ENCODE measurements around the gene FMNL2. TPM values are rescaled to one million over a fixed set of nuclear protein-coding genes. Genes with fewer than 3 reads are reported as not detected.

FMNL2 gene
- total and polyA plus RNA-seq, 2 of the 4 experiments (the other 2 are of a cell fraction) = 10.9 to 11.4 TPM

DNA sequence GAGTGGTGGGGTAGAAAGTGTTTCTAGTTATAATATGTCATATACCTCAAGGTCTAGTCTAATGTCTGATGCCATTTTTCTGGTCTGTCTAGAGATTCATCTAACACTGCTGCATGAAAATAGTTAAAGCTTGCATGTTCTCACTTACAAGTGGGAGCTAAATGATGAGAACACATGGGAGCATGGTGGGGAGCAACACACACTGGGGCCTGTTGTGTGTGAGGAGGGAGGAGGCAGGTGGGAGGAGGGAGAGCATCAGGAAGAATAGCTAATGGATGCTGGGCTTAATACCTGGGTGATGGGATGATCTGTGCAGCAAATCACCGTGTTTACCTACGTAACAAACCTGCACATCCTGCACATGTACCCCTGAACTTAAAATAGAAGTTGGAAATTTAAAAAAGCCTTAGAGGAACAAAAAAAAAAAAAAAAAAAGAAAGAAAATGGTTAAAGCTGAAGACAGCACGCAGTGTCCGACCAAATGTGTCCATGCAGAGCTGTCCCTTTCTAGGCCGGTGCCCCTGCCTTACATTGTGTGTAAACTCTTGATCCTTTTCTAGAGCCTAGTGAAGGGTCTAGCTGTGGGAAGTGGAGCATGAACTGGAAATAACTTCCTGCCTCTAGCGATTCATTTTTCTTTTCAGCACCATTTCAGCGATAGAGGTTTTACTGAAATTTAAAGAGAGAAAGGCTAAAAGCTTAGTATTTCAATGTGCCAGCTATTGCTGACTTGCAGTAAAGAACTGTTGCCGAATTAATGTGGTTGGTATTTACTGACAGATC, 94.0 kb downstream of the FMNL2 start:
- H2BK15ac ChIP-seq (ENCODE audit: low read depth, low read length) = no peak overlapping the region
- BruUV-seq (replicated peaks) = no TSS peak
- no CpG with 5 or more reads among the region's 8 CpGs for WGBS, 2 experiments (ENCODE audit: extremely low coverage in 2 of 2, insufficient read length in 1 of 2)
- H3K4me3 ChIP-seq (ENCODE audit: insufficient read depth, low read depth, low read length) = no peak overlapping the region
- H3K79me1 ChIP-seq (ENCODE audit: low read depth in 1 of 2, low read length in 2 of 2) = peaks cover 29 to 35% of the 10 kb centered on the region in 2 experiments
- H3K36me3 ChIP-seq (ENCODE audit: control insufficient read depth, insufficient read depth, low read length) = no peaks in the 10 kb centered on the region
- H4K5ac ChIP-seq (ENCODE audit: low read depth, low read length) = no peak overlapping the region
- no peak overlapping the region for H3K56ac ChIP-seq (ENCODE audit: extremely low read depth, insufficient read depth, low read length)
- H4K20me1 ChIP-seq (ENCODE audit: insufficient read depth, low read length) = no peaks in the 10 kb centered on the region
- H3K18ac ChIP-seq (ENCODE audit: low read depth, low read length) = no peak overlapping the region
- H3K14ac ChIP-seq (replicated peaks; ENCODE audit: low read depth, low read length) = no peak overlapping the region
- ChIA-PET CTCF (interaction anchor here (0.7 kb wide), 1 partner anchor 51 kb away, joined by 3 read pairs; no protein-coding TSS in a partner anchor), POLR2A (ENCODE audit: unreplicated experiment) (no interaction called here)
- no peak overlapping the region for H3K23ac ChIP-seq (ENCODE audit: low read depth, low read length)
- no peak overlapping the region for H2BK5ac ChIP-seq (ENCODE audit: low read depth, low read length, poor library complexity, severe bottlenecking)
- H3K9me1 ChIP-seq (ENCODE audit: insufficient read depth, low read length) = no peaks in the 10 kb centered on the region
- peaks cover 2% of the 10 kb centered on the region; the same call in 1 of the 2 replicates for H3K4me1 ChIP-seq (ENCODE audit: control insufficient read depth, insufficient read depth, low read length)
- no peak overlapping the region for H3K27ac ChIP-seq (ENCODE audit: insufficient read depth, low read length)
- no peak overlapping the region for H3K4ac ChIP-seq (ENCODE audit: low read depth, low read length)
- no peak overlapping the region for H2BK20ac ChIP-seq (ENCODE audit: low read depth, low read length)
- dilution Hi-C loops (cut with HindIII; ENCODE audit: low sequenced_read_pairs, unreplicated experiment) = no loop called here
- ATAC-seq (ENCODE audit: low read depth) (no peak), DNase-seq (no peak)
- no peak overlapping the region for H4K8ac ChIP-seq (ENCODE audit: low read depth in 2 of 2, low read length in 2 of 2)
- no peak overlapping the region for H3K9ac ChIP-seq (ENCODE audit: low read depth, low read length)
- H3K27me3 ChIP-seq (ENCODE audit: control insufficient read depth, insufficient read depth, low read length) = no peaks in the 10 kb centered on the region
- intact Hi-C loops (cut with micrococcal nuclease) = loop anchor here (1.0 kb wide), 1 partner anchor 7 kb away; no protein-coding TSS in a partner anchor
- no peak overlapping the region for H4K91ac ChIP-seq (ENCODE audit: insufficient read depth, low read depth, low read length)
- no peak overlapping the region for H2AK5ac ChIP-seq (ENCODE audit: low read depth, low read length)
- no peak overlapping the region for H2AFZ ChIP-seq (replicated peaks; ENCODE audit: low read length, poor library complexity)
- H2BK120ac ChIP-seq (ENCODE audit: low read depth, low read length) = no peak overlapping the region
- H3K4me2 ChIP-seq (ENCODE audit: low read depth, low read length) = no peak overlapping the region
- no peaks in the 10 kb centered on the region for H3K9me3 ChIP-seq (ENCODE audit: control insufficient read depth, insufficient read depth, low read length)
- no peak for TF ChIP-seq SMC3 (IDR thresholded peaks at IDR 0.05; ENCODE audit: low read depth, low read length)
- no peak for TF ChIP-seq NFE2L2 (IDR thresholded peaks at IDR 0.05; ENCODE audit: low read depth, low read length)
- TF ChIP-seq RAD21 (IDR thresholded peaks at IDR 0.05; ENCODE audit: low read length) = no peak
- TF ChIP-seq, protein P1, sequence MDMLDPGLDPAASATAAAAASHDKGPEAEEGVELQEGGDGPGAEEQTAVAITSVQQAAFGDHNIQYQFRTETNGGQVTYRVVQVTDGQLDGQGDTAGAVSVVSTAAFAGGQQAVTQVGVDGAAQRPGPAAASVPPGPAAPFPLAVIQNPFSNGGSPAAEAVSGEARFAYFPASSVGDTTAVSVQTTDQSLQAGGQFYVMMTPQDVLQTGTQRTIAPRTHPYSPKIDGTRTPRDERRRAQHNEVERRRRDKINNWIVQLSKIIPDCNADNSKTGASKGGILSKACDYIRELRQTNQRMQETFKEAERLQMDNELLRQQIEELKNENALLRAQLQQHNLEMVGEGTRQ (IDR thresholded peaks at IDR 0.05; ENCODE audit: low read depth, low read length) = no peak
- no peak for TF ChIP-seq MXI1 (IDR thresholded peaks at IDR 0.05; ENCODE audit: borderline replicate concordance, low read depth, low read length)
- no peak for TF ChIP-seq RFX5 (IDR thresholded peaks at IDR 0.05; ENCODE audit: low read depth, low read length)
- TF ChIP-seq, protein P2, sequence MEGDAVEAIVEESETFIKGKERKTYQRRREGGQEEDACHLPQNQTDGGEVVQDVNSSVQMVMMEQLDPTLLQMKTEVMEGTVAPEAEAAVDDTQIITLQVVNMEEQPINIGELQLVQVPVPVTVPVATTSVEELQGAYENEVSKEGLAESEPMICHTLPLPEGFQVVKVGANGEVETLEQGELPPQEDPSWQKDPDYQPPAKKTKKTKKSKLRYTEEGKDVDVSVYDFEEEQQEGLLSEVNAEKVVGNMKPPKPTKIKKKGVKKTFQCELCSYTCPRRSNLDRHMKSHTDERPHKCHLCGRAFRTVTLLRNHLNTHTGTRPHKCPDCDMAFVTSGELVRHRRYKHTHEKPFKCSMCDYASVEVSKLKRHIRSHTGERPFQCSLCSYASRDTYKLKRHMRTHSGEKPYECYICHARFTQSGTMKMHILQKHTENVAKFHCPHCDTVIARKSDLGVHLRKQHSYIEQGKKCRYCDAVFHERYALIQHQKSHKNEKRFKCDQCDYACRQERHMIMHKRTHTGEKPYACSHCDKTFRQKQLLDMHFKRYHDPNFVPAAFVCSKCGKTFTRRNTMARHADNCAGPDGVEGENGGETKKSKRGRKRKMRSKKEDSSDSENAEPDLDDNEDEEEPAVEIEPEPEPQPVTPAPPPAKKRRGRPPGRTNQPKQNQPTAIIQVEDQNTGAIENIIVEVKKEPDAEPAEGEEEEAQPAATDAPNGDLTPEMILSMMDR (conservative IDR thresholded peaks at IDR 0.05; ENCODE audit: low read depth, low read length) = no peak
- TF ChIP-seq FOS (IDR thresholded peaks at IDR 0.05; ENCODE audit: low read depth, low read length) = no peak
- no peak for TF ChIP-seq MAZ (IDR thresholded peaks at IDR 0.05; ENCODE audit: borderline replicate concordance, low read depth, low read length)
- TF ChIP-seq, protein P3, sequence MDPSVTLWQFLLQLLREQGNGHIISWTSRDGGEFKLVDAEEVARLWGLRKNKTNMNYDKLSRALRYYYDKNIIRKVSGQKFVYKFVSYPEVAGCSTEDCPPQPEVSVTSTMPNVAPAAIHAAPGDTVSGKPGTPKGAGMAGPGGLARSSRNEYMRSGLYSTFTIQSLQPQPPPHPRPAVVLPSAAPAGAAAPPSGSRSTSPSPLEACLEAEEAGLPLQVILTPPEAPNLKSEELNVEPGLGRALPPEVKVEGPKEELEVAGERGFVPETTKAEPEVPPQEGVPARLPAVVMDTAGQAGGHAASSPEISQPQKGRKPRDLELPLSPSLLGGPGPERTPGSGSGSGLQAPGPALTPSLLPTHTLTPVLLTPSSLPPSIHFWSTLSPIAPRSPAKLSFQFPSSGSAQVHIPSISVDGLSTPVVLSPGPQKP (IDR thresholded peaks at IDR 0.05; ENCODE audit: borderline replicate concordance, low read depth, low read length) = no peak
- TF ChIP-seq MAFK (IDR thresholded peaks at IDR 0.05; ENCODE audit: low read depth, low read length) = no peak
- no peak for TF ChIP-seq CEBPB (IDR thresholded peaks at IDR 0.05; ENCODE audit: low read depth, low read length)
- in situ Hi-C loops (cut with MboI; ENCODE audit: low sequenced_read_pairs) = no loop called here
- H2AK9ac ChIP-seq (replicated peaks; ENCODE audit: low read depth, low read length, poor library complexity) = no peak overlapping the region

Measured in IMR-90 (cell line).